ENCODE data around the gene TOMM5.

Gene TOMM5

DNA sequence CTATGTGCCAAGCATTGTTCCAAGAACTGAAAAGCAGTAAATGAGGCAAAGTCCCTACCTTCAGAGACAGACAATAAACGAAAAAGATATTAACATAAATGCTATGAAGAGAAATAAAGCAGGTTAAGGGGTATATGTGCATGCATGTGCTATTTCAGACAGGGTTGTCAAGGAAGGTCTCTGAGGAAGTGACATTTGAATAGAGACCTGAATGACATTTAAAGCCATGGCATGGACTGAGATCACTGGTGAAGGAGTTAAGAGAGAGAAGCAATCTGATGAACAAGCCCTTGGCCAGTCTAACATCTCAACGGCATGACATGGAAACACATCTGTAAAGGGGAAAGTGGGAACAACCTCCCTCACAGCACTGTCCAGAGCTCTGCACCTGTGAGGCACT, 30.7 kb downstream of the TOMM5 start:
- no peak for DNase-seq

DNA sequence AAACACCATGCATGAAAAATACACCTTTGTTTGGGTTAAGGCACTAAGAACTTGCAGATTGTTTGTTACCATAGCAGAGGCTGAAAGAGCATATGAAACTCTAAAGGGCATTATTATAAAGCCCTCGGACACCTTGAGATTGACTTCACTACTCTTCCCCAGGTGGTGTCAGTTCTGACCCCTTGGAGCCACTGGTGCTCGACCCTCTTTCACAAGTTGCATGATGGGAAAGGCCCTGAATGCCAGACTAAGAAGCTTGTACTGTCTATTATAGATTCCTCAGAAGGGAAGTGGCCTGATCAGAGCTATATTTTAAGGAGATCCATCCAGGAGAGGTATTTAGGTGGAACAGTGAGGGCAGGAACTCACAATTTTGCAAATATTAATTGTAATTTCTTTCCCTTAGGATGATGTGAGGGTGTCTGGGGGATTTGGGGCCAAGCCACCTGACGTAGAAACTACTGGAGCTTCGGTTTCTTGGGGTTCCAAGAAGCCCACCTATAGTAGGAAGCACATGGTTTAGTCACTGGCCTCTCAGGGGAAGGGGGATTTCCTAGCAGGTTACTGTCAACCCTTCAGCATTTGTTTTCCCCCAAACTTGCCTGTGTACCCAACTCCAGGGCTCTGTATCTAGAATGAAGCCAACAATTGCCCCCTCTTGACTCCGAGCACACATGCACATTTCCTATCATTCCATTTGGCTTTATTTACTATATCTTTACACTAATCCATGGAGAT, 32.4 kb downstream of the TOMM5 start:
- no peak for DNase-seq

DNA sequence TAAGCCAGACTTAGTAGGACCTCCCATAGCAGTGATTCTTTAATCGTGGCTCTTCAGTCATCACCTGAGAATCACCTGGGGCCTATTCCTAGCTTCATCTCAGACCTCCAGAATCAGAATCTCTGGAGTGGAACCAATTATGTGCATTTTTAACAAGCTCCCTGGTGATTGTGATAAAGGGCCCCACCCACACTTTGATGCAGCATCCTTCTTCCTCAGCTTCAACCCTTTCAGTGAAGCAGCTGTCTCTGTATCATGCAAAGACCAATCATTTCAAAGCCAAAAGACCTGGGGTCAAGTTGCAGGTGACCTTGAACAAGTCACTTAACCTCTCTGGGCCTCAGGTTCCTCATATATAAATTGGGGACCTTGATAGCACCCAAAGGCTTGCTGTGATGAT, 33.3 kb downstream of the TOMM5 start:
- DNase-seq: no peak

DNA sequence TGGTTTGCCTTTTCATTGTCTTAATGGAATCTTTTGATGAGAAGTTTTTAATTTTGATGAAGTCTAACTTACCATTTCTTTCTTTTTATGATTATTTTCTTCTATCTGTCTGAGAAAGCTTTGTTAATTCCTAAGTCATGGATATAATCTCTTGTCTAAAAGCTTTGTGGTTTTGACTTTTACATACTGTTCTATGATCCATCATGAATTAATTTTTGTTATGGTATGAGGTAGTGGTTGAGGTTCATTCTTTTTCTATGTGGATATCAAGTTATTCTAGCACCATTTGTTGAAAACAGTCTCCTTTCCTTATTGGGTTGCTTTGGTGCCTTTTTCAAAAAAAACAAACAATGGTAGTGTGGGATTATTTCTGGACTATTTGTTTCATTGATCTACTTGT, 36.6 kb downstream of the TOMM5 start:
- DNase-seq: no peak

DNA sequence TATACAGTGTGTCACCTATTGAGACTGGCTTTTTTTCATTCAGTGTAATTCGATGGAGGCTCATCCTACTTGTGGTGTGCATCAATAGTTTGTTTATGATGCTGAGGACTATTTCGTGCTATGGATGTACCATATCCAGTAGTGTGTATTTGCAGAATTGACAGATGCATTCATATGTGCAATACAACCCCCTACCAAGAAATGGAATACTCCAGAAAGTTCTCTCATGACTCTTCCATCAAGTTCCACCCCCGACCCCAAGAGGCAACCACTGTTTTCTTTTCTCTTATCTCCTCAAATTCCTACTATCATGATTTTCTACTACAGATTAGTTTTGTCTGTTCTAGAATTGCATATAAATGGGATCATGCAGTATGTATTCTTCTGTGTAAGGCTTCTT, 38.1 kb downstream of the TOMM5 start:
- DNase-seq: no peak

DNA sequence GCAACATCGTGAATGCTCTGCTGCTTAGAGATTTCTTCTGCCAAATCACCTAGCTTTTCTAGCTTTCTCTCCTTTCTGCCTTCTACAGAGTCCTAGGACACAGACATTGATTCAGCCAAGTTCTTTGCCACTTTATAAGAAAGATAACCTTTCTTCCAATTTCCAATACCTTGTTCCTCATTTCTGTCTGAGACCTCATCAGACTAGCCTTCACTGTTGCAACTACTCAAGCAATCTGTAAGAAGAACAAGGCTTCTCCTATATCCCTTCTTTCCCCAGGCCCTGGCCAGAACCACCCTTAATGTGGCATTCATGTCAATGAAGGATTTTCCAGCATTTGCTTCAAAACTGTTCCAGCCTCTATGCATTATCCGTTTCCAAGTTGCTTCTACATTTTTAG, 40.5 kb downstream of the TOMM5 start:
- DNase-seq: no peak

DNA sequence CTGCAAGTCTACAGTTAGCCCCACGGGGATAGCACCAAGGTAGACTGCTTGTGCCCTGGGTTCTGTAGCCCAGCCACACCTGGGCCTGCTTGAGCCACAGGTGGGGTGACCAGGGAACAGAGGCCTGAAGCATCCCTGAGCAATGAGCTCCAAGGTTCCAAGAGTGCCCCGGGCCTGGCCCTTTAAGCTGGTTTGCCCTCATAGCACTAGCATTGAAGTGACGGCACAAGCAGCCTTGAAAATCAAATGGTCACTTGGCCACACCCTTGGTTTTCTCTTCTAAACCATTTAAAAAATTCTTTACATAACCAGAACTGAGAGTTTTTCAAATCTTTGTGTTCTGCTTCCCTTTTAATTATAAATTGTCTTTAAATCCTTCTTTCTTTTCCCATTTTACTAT, 40.9 kb downstream of the TOMM5 start:
- DNase-seq: no peak

DNA sequence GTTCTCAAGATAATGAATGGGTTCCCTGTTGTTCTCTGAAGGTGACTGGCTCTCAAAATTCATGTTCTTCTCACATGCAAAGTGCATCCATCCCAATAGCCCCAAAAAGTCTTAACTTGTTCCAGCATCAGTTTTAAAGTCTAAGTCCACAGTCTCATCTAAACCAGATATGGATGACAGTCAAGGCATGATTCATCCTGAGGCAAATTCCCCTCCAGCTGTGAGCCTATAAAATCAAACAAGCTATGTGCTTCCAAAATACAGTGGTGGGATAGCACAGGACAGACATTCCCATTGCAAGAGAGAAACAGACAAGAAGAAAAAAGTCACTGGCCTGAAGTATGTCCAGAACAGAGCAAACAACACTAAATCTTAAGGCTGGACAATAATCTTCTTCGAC, 41.6 kb downstream of the TOMM5 start:
- DNase-seq: no peak

DNA sequence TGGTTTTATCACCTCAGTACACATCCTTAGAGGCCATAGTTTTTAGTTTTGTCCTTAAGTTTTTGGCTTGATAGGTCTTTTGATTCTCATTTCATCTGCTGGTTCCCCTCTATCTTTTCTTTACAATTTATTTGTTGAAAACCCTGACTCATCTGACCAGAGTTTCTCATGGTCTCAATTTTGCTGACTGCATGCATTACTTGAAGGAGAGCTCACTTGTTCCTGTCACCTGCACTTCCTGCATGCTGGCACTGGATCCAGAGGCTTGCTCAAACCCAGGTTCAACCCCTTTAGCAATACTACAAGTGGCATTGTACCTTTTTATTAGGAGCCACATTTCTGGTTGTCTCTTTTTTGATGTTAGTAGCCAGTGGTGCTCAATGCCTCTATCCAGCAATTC, 42.9 kb downstream of the TOMM5 start:
- DNase-seq: no peak

DNA sequence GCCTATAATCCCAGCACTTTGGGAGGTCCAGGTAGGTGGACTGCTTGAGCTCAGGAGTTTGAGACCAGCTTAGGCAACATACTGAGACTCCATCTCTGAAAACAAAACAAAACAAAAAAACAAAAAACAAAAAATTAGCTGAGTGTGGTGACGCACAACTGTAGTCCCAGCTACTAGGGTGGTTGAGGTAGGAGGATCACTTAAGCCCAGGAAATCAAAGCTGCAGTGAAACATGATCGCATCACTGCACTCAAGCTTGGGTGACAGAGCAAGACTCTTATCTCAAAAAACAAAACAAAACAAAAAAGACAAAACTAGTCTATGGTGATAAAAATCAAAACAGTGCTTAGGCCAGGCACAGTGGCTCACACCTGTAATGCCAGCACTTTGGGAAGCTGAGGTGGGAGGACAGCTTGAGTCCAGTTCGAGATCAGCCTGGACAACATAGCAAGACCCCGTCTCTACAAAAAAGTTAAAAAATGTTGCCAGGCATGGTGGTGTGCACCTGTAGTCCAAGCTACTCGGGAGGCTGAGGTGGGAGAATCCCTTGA, 45.0 kb downstream of the TOMM5 start:
- no peak for DNase-seq

DNA sequence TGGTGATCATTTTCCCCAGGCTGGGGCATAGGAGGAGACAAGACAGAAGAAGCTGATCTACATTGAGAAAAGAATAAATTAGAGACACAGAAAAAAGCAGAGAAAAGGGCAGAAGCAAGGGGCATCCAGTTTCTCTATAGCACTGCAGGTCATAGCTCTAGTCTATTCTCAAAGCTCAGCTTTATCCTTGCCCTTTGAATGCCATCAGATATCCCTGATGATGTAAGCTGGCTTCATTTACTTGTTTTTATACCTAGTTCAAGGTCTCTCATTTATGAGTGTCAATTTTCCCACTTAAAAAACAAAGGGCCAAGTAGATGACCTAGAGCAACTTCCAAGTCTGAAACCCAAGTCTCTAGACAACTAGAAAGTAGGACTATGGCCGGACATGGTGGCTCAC, 48.9 kb downstream of the TOMM5 start:
- DNase-seq: no peak

DNA sequence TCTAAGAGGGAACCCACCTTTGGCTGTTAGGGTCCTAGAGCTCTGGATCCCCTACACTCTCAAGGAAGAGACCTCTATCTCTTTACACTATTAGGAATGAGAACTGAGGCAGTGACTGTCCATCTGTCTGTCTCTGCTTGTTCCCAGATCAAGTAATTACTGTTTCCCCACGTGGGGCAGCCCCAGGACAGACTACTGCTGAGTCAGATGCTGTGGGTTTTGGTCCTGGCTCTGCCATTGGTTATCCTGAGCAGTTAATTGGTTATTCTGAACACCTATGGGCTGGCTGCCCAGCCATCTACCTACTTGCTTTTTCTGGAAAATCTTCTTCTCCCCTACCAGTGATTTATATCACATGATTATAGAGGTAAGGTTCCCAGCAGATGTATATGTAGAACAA, 49.5 kb downstream of the TOMM5 start:
- no peak for DNase-seq

DNA sequence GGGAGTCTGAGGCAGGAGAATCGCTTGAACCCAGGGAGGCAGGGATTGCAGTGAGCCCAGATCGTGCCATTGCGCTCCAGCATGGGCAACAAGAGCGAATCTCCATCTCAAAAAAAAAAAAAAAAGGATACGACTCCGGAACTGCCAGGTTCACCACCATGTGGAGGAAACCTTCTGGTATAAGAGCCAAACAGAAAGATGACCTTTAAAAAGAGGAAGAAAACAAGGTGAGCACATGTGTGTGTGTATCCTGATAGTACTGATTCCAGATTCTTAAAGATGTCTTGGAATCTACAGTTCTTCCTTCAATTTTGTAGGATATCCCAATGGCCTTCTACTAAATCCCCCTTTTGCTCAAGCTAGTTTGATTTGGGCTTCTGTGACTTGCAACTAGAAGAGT, 49.9 kb downstream of the TOMM5 start:
- DNase-seq: no peak

DNA sequence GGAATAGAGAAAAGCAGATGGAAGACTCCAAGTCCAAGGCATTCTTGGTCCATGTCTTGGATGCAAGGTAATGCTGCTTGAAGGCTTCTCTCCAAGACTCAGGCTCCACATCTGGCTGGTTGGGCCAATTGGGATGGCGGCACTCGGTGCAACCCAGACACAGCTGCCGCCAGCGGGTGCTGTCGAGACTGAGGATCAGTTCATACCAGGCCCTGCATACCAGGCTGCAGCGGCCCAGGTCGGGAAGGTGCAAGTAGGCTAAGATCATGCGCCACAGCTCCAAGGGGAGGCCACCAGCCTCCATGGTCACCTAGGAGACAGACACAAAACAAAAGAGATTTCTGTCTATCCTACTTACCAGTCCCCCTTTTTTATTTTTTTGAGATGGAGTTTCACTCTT, 50.9 kb downstream of the TOMM5 start:
- DNase-seq: no peak

DNA sequence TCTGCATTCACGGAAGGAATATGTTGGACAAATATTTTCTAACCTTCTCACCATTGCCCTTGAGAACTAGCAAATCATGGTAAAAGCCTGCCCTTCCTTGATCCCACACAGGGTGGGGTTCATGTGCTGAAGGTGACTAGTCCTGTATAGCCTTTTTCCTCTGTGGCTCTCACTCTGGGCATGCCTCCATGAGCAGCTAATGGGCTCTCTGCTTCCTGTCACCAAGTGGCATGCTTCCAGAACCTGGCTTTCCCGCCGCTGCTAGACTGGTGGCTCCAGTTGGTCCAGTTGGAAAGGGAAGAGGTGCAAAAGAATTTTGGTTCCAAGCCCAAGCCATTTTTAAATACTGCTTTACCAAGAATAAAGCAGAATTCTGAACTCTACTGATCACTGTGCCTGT, 51.8 kb downstream of the TOMM5 start:
- DNase-seq: no peak

DNA sequence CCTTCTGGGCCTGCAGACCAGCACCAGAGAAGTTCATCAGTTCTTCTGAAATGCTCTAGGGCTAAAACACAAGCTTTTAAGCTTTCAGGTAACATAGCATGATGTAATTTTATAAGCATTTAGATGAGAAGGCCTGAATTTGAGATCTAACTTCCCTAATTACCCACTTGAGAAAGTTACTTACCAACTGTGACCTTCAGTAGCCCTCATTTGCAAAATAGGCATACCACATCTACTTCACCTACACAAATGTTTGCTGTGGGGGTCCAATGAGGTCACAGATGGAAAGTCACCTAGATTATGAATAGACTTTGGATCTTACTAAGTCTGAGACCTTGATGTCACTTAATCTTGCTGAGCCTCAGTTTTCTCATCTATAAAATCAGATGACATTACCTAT, 52.8 kb downstream of the TOMM5 start:
- no peak for DNase-seq
